GM19239 (cell line): Measurements from ENCODE around the gene PRELID2.
"Not testable (repeated sequence)": the region's sequence is repeated elsewhere in the genome, so short reads cannot be mapped to it uniquely, and the experiment has no call there.

Source experiments
- DNase-seq: peaks from one replicate; pipeline ENCODE4 v3.0.0; 2011; ENCODE audit warnings: low spot score; ENCODE audit not compliant: insufficient read length
- FAIRE-seq: peaks from 2 replicates; lab custom pipeline; 2011; peaks lifted over from hg19 to GRCh38; lab: Jason Lieb, UNC

PRELID2 gene

DNA sequence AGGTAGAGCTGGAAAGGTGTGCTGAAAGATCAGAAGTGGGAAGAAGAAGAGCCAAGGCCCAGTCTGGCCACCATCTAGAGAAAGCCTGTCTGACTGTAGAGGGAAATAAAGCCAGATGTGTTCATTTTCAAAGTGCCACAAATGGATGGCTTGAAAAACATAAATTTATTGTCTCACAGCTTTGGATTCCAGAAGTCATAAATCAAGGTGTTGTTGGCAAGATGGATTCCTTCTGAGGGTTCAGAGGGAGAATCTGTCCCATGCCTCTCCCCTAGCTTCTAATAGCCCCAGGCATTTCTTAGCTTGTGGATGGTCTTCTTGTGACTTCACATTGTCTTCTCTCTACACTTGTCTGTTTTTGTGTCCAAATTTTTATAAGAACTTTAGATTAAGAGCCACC lies 6.2 kb upstream of the PRELID2 start:
- DNase-seq (no peak), FAIRE-seq (no peak)

DNA sequence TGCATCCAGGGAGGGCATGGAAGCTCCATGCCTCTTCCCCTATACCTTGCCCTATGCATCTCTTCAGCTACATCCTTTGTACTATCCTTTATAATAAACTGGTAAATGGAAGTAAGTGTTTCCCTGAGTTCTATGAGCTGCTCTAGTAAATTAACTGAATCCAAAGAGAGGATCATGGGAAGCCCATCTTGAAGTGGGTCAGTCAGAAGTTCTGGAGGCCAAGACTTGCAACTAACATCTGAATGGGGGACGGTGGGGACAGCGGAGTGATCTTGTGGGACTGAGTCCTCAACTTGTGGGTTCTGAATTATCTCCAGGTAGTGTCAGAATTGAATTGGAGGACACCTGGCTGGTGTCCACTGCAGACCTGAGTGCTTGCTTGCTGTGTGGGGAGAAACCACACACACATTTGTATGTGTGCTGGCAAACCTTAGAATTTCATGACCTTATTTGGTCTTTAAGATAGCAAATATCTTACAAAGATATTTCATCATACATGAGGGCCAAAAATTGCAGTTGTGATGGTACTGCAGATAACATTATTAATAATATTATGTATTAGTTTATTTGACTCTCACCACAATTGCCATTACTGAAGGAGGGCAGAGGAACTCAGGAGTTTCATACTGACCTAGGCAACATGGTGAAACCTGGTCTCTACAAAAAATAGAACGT lies 5.5 kb upstream of the PRELID2 start:
- FAIRE-seq: no peak
- DNase-seq: no peak

GRCh38 chr5:145838276-145838675 lies 3.1 kb upstream of the PRELID2 start:
- FAIRE-seq (no peak), DNase-seq (no peak)

DNA sequence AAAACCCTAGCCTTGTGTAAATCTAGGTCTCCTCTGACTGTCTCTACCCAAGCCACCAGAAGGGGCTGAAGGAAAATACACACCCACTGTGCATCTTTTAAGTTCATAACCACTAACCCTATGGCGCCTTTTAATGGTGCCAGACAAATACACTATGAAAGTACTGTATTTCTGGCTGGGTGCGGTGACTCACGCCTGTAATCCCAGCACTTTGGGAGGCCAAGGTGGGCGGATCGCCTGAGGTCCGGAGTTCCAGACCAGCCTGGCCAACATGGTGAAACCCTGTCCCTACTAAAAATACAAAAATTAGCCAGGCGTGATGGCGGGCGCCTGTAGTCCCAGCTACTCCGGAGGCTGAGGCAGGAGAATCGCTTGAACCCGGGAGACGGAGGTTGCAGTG lies 1.1 kb upstream of the PRELID2 start:
- not testable (repeated sequence) for DNase-seq, FAIRE-seq

DNA sequence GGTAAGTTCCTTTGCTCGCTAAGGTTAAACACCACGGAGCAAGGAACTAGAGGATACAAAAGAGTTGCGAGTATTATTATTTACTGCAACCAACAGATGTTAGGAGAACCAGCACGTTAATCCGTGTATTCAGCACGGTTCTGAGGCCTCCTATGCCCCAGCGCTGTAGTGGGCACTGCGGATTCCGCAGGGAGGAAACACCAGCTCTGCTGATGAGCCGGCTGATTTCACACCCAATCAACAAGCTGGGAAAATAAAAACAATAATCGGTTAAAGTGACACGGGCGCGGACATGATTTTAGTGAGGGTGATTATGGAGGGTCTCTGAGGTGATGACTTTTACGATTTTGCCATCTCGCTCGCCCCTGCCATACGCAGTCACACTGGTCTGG lies 702 bp upstream of the PRELID2 start:
- FAIRE-seq: no peak
- DNase-seq: no peak

GRCh38 chr5:145834554-145834916 lies 607 bp downstream of the PRELID2 start:
- no peak for FAIRE-seq
- DNase-seq: no peak

DNA sequence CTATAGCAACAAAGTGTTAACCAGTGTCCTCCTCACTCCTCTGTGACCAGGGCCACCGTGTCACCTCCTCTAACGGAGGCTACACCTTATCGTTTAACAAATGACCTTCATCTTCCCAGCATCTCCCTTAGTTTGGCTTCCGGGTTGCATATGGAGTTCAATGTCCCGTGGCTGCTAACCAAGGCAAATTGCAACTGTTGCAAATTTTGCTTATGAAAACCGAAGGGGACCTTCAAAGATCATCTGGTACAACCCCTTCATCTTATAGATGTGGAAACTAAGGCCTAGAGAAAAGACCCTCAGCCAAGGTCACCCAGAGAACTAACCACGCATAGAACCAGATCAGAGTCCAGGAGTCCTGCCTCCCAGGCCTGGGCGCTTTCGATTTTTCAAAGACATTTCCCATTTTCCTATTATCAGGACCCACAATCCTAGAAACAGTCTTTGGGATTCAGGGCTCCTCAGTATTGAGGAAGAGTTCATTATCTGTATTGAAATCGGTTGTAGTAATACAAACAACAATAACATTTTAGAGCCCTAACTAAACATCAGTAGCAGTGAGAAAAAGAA lies 1.4 kb downstream of the PRELID2 start:
- FAIRE-seq (no peak), DNase-seq (no peak)

DNA sequence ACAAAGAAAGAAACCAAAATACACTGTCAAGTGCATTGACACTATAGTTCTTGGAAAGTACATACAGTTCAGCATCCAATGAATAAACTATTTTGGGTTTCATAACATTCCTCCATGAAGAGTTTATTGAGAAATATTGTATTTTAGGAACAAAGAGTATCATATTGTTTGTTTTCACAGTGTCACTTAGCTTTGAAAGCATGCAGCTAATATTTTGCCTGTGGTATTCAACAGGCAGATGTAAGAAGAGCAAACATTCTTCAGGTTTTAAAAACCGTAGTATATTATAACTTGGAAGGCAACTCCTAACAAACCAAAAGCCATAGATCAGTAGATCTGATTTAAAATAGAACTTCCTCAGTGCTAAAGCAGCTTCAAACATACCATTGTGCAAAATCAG lies 4.5 kb downstream of the PRELID2 start:
- no peak for DNase-seq
- no peak for FAIRE-seq

- FAIRE-seq (no peak), DNase-seq (no peak)
These were observed 5.3 kb downstream of the PRELID2 start for GRCh38 chr5:145829708-145830361.

GRCh38 chr5:145826895-145827674 lies 8.1 kb downstream of the PRELID2 start:
- FAIRE-seq (no peak), DNase-seq (no peak)

DNA sequence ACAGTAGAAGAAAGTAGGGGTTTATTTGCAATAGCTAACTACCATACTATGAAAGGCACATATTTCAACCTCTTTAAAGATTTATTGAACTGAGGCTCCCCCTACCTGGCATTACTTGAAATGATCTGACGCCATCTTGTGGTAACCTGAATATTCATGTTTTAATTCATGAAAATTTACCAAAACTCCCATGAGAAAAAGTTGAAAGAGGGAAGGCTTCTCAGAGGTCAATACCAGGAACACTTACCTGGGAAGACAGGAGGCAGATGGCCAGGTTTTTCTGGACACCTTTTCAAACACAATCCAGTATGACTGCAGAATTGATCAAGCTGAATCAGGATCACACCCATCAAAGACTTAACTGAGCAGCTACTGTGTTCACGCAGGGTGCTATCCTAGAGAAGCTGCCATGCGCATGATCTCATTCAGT lies 9.4 kb downstream of the PRELID2 start:
- no peak for DNase-seq
- peak; percentile 84 for FAIRE-seq

DNA sequence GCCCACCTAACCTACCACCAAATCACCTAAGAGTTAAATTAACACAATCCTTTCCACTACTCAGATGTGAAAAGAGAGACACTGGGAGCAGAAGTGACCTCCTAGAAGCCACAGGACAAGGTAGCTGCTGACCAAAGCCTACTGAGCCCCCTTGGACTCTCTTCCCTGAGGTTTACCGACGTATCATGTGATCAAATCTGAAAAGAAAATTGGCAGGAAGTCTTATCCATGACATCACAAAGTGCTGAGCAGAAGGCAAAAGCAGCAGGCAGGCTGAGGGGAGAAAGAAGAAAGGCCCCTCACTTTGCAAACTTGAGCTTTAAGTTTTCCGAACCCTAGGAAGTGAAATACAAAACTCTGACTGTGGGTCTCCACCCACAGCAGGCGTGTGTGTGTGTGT lies 11.1 kb downstream of the PRELID2 start:
- no peak for DNase-seq
- FAIRE-seq: no peak

- FAIRE-seq: no peak
These were observed 16.5 kb downstream of the PRELID2 start for GRCh38 chr5:145818604-145819003.

DNA sequence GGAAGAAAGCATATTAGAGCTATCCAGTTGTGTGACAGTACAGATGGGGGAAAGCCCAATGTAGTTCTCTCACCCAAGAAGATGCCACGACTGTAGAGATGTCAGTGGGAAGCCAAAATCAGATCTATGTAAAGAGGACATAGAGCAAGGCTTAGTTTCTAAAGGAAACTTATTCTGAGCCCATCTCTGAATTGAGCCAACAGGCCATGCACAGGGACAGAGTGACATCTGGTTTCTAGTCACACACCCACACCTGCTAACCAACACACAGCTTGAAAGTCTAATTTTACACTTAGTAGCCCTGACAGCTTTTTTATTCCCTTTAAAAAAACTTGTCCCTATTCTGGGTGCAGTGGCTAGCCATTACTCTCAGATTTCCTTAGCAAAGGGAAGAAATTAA lies 22.3 kb downstream of the PRELID2 start:
- DNase-seq (no peak), FAIRE-seq (no peak)

More at GRCh38 chr5:145818604-145819003, 16.5 kb downstream of the PRELID2 start:
- no peak for DNase-seq

- no peak for FAIRE-seq
- DNase-seq: no peak
These were observed 23.1 kb downstream of the PRELID2 start for GRCh38 chr5:145811834-145812625.

- DNase-seq: no peak
- FAIRE-seq: no peak
These were observed 28.2 kb downstream of the PRELID2 start for GRCh38 chr5:145806923-145807322.

DNA sequence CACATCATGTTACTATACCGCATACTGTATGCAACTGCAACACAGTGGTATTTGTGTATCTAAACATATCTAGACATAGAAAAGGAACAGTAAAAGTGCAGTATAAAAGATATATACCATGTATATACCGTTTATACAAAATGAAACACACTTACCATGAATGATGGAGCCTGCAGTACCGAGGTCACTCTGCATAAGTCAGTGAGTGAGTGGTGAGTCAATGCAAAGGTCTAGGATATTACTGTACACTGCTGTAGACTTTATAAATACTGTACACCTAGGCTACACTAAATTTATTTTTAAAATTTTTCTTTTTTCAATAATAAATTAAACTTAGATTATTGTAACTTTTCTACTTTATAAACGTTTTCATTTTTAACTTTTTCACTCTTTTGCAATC lies 29.3 kb downstream of the PRELID2 start:
- no peak for DNase-seq
- no peak for FAIRE-seq

DNA sequence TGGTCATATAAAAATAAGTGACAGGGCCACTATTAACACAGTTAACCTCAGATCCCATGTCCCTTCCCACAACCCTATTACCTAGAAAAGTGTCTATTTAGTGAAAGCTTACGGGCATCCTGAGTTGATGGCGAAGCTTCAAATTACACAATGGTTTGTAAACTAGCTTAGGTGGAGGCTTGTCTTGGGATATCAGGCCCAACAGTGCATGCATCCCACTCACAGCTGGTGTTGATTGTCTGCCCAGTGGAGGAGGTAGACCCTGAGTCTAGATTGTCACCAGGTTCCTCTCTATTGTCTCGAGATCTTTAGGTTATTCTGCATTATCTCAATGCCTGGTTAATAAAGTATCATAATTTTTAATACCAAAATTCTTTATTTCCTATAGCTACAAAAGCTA lies 30.4 kb downstream of the PRELID2 start:
- DNase-seq: no peak

GRCh38 chr5:145803112-145804004 lies 31.8 kb downstream of the PRELID2 start:
- FAIRE-seq: no peak
- no peak for DNase-seq

More for the DNA sequence above, 30.4 kb downstream of the PRELID2 start:
- no peak for FAIRE-seq
